Tibial nerve (tissue), 4 donors: ENCODE measurements around the gene LOXHD1.

Source experiments
- EP300 ChIP-seq, 2 donors: sonication (generic); formaldehyde crosslinking; IDR thresholded peaks; one replicate each; pipeline ENCODE4 v1.6.1; 2017; ENCODE audit warnings: antibody characterized with exemption in 2 of 2, mild to moderate bottlenecking in 1 of 2
- POLR2A ChIP-seq, 2 donors: fragments of 450-650 bp; IDR thresholded peaks; one replicate each; pipeline ENCODE4 v1.6.1; 2017; ENCODE audit warnings: antibody characterized with exemption in 2 of 2, mild to moderate bottlenecking in 2 of 2, moderate library complexity in 2 of 2
- TF ChIP-seq, protein P1 (sequence below), 5 experiments: fragments of 200-600 bp in 3 of 5; fragments of 450-650 bp in 2 of 5; sonication (generic) in 3 of 5; IDR thresholded peaks; one replicate each; pipeline ENCODE4 v1.5.1; 2016 to 2019; ENCODE audit warnings: antibody characterized with exemption in 5 of 5, mild to moderate bottlenecking in 3 of 5, moderate library complexity in 2 of 5

DNA sequence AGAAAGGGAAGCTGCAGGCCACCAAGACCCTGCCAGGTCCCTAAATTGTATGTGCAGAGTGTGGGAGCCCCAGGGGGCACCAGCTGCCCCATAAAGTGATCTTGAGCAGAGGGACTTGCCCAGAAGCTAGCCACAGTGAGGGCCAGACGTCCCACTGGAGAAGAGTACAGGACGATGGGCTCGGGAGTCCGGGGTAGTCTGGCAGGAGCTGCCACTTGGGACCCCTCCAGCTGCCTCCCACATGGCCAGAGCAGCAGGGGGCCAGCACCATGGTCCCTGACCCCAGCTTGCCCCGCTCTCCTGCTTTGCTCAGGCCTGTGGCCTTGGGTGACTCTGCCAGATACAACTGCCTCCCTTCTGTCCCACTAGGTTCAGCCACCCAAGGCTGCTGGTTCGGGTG, 11.7 kb upstream of the LOXHD1 start:
- no peak for TF ChIP-seq EP300 (IDR thresholded peaks at IDR 0.05)
- no peak for TF ChIP-seq POLR2A (IDR thresholded peaks at IDR 0.05)
- TF ChIP-seq, protein P1, sequence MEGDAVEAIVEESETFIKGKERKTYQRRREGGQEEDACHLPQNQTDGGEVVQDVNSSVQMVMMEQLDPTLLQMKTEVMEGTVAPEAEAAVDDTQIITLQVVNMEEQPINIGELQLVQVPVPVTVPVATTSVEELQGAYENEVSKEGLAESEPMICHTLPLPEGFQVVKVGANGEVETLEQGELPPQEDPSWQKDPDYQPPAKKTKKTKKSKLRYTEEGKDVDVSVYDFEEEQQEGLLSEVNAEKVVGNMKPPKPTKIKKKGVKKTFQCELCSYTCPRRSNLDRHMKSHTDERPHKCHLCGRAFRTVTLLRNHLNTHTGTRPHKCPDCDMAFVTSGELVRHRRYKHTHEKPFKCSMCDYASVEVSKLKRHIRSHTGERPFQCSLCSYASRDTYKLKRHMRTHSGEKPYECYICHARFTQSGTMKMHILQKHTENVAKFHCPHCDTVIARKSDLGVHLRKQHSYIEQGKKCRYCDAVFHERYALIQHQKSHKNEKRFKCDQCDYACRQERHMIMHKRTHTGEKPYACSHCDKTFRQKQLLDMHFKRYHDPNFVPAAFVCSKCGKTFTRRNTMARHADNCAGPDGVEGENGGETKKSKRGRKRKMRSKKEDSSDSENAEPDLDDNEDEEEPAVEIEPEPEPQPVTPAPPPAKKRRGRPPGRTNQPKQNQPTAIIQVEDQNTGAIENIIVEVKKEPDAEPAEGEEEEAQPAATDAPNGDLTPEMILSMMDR (IDR thresholded peaks at IDR 0.05), result no peak
